Epithelial cell of esophagus (primary cell): ENCODE measurements around the gene FAM210A.

Source experiments
- DNase-seq: peaks from one replicate; pipeline ENCODE4 v3.0.0; 2010; ENCODE audit warnings: low read depth
- H3K4me3 ChIP-seq: 2 replicates; pipeline ENCODE4 v1.5.1; 2011; ENCODE audit warnings: mild to moderate bottlenecking, low read length, control low read depth
- CTCF ChIP-seq: IDR thresholded peaks from 2 replicates; pipeline ENCODE4 v1.5.1; 2011; ENCODE audit warnings: low read depth, mild to moderate bottlenecking, low read length, control low read depth, inconsistent platforms; ENCODE audit not compliant: insufficient read depth; ENCODE audit errors: missing control alignments

FAM210A gene

GRCh38 chr18:13645093-13645492 is 81.3 kb downstream of the FAM210A start:
- DNase-seq, result no peak
- H3K4me3 ChIP-seq, result no peak overlapping the region
- TF ChIP-seq CTCF, result no peak

- H3K4me3 ChIP-seq, result no peak overlapping the region
- DNase-seq, result no peak
- TF ChIP-seq CTCF, result no peak
These were observed 83.1 kb downstream of the FAM210A start for GRCh38 chr18:13643261-13643751.

GRCh38 chr18:13642440-13642827 is 83.9 kb downstream of the FAM210A start:
- H3K4me3 ChIP-seq, result no peak overlapping the region
- TF ChIP-seq CTCF, result no peak
- no peak for DNase-seq

GRCh38 chr18:13641551-13642439 is 84.6 kb downstream of the FAM210A start:
- peak overlapping the region; percentile 19 for H3K4me3 ChIP-seq
- TF ChIP-seq CTCF, result no peak
- no peak for DNase-seq

GRCh38 chr18:13640266-13640860 is 86.0 kb downstream of the FAM210A start:
- TF ChIP-seq CTCF, result no peak
- no peak overlapping the region for H3K4me3 ChIP-seq
- DNase-seq, result no peak

- no peak for DNase-seq
- H3K4me3 ChIP-seq, result no peak overlapping the region
- TF ChIP-seq CTCF, result no peak
These were observed 87.4 kb downstream of the FAM210A start for GRCh38 chr18:13638719-13639595.
